ENCODE data around the gene GAS5.

GAS5 gene

GRCh38 chr1:173823781-173824314, 43.9 kb downstream of the GAS5 start:
- no peak for DNase-seq

- DNase-seq, result no peak
Observed at GRCh38 chr1:173821680-173822079, 46.1 kb downstream of the GAS5 start.

GRCh38 chr1:173818459-173818858, 49.3 kb downstream of the GAS5 start:
- no peak for DNase-seq

Data from CD4-positive, alpha-beta T cell treated with Interleukin-4 for 1 hour (primary cell).